HFF-Myc (cell line): ENCODE measurements around the gene LBR.

Experiments
- DNase-seq: peaks from one replicate; pipeline ENCODE4 v3.0.0-alpha.2; 2011; ENCODE audit warnings: low read depth; ENCODE audit errors: extremely low read depth
- H3K4me3 ChIP-seq: replicated peaks from 2 replicates; pipeline ENCODE4 v1.5.1; 2011; ENCODE audit warnings: low read depth, mild to moderate bottlenecking, control low read depth, low read length
- TF ChIP-seq, protein P1 (sequence below): IDR thresholded peaks from 2 replicates; pipeline ENCODE4 v1.5.1; 2012; ENCODE audit warnings: mild to moderate bottlenecking, low read depth, low read length, control low read depth; ENCODE audit errors: missing control alignments

The LBR gene

DNA sequence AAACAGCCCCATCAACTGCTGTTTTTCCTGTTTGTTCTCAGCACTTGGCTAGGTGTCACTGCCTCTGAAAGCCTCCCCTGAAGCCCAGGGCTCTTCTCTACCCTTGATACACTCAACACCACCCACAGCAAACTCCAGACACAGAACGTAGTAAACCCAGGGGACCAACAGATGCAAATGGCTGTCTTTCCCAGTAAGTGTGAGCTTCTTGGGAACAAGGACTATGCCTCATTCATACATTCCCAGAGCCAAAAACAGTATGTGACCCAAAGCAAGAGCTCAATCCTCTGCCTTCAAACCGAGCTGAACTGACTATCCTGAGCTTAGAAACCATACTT is 4.4 kb downstream of the LBR start:
- TF ChIP-seq, protein P1, sequence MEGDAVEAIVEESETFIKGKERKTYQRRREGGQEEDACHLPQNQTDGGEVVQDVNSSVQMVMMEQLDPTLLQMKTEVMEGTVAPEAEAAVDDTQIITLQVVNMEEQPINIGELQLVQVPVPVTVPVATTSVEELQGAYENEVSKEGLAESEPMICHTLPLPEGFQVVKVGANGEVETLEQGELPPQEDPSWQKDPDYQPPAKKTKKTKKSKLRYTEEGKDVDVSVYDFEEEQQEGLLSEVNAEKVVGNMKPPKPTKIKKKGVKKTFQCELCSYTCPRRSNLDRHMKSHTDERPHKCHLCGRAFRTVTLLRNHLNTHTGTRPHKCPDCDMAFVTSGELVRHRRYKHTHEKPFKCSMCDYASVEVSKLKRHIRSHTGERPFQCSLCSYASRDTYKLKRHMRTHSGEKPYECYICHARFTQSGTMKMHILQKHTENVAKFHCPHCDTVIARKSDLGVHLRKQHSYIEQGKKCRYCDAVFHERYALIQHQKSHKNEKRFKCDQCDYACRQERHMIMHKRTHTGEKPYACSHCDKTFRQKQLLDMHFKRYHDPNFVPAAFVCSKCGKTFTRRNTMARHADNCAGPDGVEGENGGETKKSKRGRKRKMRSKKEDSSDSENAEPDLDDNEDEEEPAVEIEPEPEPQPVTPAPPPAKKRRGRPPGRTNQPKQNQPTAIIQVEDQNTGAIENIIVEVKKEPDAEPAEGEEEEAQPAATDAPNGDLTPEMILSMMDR = no peak
- no peak for DNase-seq

GRCh38 chr1:225422795-225423517 is 4.9 kb downstream of the LBR start:
- TF ChIP-seq, protein P1 = no peak
- DNase-seq = no peak
- H3K4me3 ChIP-seq = no peak overlapping the region

More for the DNA sequence above, 4.4 kb downstream of the LBR start:
- H3K4me3 ChIP-seq = no peak overlapping the region

GRCh38 chr1:225422031-225422605 is 5.7 kb downstream of the LBR start:
- TF ChIP-seq, protein P1 = no peak
- no peak for DNase-seq

DNA sequence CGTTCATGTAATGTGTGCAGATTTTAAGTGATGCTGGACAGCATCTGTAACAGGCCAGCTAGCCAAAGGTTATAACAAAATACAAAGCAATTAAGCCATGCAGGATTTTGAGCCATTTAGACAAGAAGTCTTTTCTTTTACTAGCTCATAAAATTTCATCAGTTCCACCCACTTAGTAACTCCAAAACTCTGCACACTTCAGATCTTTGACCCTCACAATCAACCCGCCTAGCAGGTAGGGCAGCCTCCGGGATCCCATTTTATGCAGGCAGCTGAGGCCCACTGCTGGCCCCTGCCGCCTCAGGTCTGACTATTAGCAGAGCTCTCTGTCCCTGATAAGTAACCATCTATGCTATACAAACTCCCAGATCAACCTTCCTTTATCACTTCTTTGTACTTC is 9.2 kb downstream of the LBR start:
- no peak overlapping the region for H3K4me3 ChIP-seq
- no peak for DNase-seq
- TF ChIP-seq, protein P1 = no peak

More at GRCh38 chr1:225422031-225422605, 5.7 kb downstream of the LBR start:
- no peak overlapping the region for H3K4me3 ChIP-seq

DNA sequence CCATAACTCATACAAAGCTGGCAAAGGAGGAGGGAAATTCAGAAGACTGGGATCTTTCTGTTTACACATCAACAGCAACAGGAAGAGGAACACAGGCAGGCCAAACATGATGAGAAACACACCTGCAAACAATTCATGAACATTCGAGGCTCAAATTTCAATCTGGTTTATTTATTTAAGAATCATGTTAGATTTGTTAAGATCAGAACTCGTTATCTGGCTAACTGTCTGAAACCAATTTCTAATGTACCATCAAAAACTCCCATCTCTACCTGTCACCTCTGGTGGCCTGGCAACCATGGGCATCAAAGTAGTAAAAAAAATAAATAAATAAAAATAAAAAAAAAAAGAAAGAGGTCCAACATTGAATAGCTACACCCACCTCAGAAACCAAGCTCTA is 9.8 kb downstream of the LBR start:
- no peak overlapping the region for H3K4me3 ChIP-seq
- TF ChIP-seq, protein P1 = no peak
- no peak for DNase-seq

DNA sequence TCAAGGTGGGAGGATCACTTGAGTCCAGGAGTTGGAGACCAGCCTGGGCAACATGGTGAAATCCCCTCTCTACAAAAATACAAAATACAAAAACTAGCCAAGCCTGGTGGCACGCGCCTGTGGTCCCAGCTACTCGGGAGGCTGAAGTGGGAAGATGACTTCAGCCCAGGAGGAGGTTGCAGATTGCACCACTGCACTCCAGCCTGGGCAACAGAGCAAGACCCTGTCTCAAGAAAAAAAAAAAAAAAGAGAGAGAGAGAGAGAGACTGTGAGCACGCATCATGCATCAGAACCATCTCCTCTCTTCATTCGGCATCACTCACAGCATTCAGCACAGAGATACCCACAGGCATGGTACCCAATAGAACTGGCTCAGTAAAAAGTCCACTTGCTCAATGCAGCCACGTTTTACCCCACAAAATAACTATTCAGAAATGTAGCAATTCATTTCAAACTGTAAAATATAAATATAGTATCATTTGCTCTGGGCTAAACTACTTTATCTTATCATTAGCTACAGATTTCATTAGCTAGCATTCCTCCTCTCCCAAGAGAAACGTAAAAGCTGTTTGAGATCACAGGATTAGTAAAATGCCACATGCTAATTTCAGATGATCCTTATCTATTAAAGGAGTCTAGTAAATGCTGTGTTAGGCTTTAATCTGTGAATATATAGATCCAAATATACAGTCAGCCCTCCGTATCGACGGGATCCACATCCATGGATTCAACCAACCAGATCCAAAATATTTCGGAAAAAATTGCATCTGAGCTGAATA is 11.7 kb downstream of the LBR start:
- DNase-seq = no peak
- H3K4me3 ChIP-seq = no peak overlapping the region
- TF ChIP-seq, protein P1 = no peak
